Gastroesophageal sphincter (tissue), 4 donors: ENCODE measurements around the gene HRH1. TPM values are rescaled to one million over a fixed set of nuclear protein-coding genes. Genes with fewer than 3 reads are reported as not detected.
"Not testable (repeated sequence)": the region's sequence is repeated elsewhere in the genome, so short reads cannot be mapped to it uniquely, and the experiment has no call there.

Experiments
- ATAC-seq: fragments of 150-250 bp; one replicate; pipeline ENCODE4 v1.9.1; 2016; ENCODE audit warnings: mild to moderate bottlenecking, moderate library complexity
- H3K27ac ChIP-seq, 4 donors: fragments of 200-600 bp; sonication (generic) in 3 of 4; 1 replicate in 3 of 4; 2 replicates in 1 of 4; pipeline ENCODE4 v1.5.1; 2016 to 2019
- H3K27me3 ChIP-seq: fragments of 200-600 bp; sonication (generic); one replicate; pipeline ENCODE4 v1.5.1; 2019
- H3K36me3 ChIP-seq, 2 donors: fragments of 200-600 bp; sonication (generic); one replicate each; pipeline ENCODE4 v1.5.1; 2019; ENCODE audit warnings: control low read depth in 1 of 2
- H3K4me1 ChIP-seq, 3 donors: fragments of 200-600 bp; sonication (generic); 1 replicate in 2 of 3; 2 replicates in 1 of 3; pipeline ENCODE4 v1.5.1; 2016 to 2019; ENCODE audit warnings: control low read depth in 2 of 3
- H3K4me3 ChIP-seq, 2 donors: fragments of 200-600 bp; sonication (generic); one replicate each; pipeline ENCODE4 v1.5.1; 2019; ENCODE audit warnings: mild to moderate bottlenecking in 1 of 2, moderate library complexity in 1 of 2
- H3K9me3 ChIP-seq, 3 donors: fragments of 200-600 bp; sonication (generic); one replicate each; pipeline ENCODE4 v1.5.1; 2017 to 2019; ENCODE audit warnings: control low read depth in 2 of 3
- CTCF ChIP-seq, 4 experiments: fragments of 200-600 bp in 2 of 4; fragments of 450-650 bp in 2 of 4; sonication (generic) in 1 of 4; IDR thresholded peaks; one replicate each; pipeline ENCODE4 v1.5.1; 2017 to 2019; ENCODE audit warnings: antibody characterized with exemption in 4 of 4, mild to moderate bottlenecking in 2 of 4, moderate library complexity in 2 of 4
- EP300 ChIP-seq: sonication (generic); formaldehyde crosslinking; IDR thresholded peaks from one replicate; pipeline ENCODE4 v1.6.1; 2017; ENCODE audit warnings: antibody characterized with exemption, mild to moderate bottlenecking
- POLR2A ChIP-seq, 2 donors: fragments of 450-650 bp; IDR thresholded peaks; one replicate each; pipeline ENCODE4 v1.6.1; 2017; ENCODE audit warnings: antibody characterized with exemption in 2 of 2, mild to moderate bottlenecking in 2 of 2, moderate library complexity in 1 of 2
- POLR2AphosphoS5 ChIP-seq: sonication (generic); formaldehyde crosslinking; IDR thresholded peaks from one replicate; pipeline ENCODE4 v1.6.1; 2017; ENCODE audit warnings: antibody characterized with exemption
- WGBS, 2 donors: methylation state at CpG; one replicate each; pipeline ENCODE4 v1.1.5; 2018; ENCODE audit warnings: low coverage in 1 of 2; 5-methylcytosine and 5-hydroxymethylcytosine counted together
- total RNA-seq, 4 donors: library from RNA; depleted of rRNA; stranded (reverse); fragments of >200 nt; gene quantifications; one replicate each; pipeline ENCODE4 v1.1.0, GENCODE V29; 2016

The HRH1 gene
- total RNA-seq, 4 donors from 2014 or later, result 1.6 to 14.4 (median 7.8) TPM

GRCh38 chr3:11212299-11212608 is 58.0 kb downstream of the HRH1 start:
- Histone ChIP-seq H3K36me3 (no peaks in the 10 kb centered on the region), H3K4me1 (peaks cover 0 to 15% (median 5%) of the 10 kb centered on the region in 3 donors), H3K9me3 (no peaks in the 10 kb centered on the region), H3K27ac (no peak overlapping the region), H3K4me3 (no peak overlapping the region), H3K27me3 (no peaks in the 10 kb centered on the region)
- no peak for TF ChIP-seq POLR2AphosphoS5
- TF ChIP-seq EP300, result no peak
- 50 to 58% methylated on average over 2 to 3 of the region's 3 CpGs for WGBS, 2 donors
- ATAC-seq, result no peak

GRCh38 chr3:11212784-11213183 is 58.5 kb downstream of the HRH1 start:
- WGBS, 2 donors, result 91 to 100% methylated on average over 4 to 6 of the region's 6 CpGs
- H3K4me1 ChIP-seq, result peaks cover 0 to 15% (median 5%) of the 10 kb centered on the region in 3 donors
- TF ChIP-seq CTCF (IDR thresholded peaks at IDR 0.05) (no peak), POLR2A (IDR thresholded peaks at IDR 0.05) (no peak), EP300 (no peak), POLR2AphosphoS5 (no peak)
- no peaks in the 10 kb centered on the region for H3K9me3 ChIP-seq
- no peak for ATAC-seq
- H3K27me3 ChIP-seq, result no peaks in the 10 kb centered on the region
- no peak overlapping the region for H3K27ac ChIP-seq
- no peaks in the 10 kb centered on the region for H3K36me3 ChIP-seq
- H3K4me3 ChIP-seq, result no peak overlapping the region

- H3K4me1 ChIP-seq, result peaks cover 0 to 15% (median 5%) of the 10 kb centered on the region in 3 donors
- no peaks in the 10 kb centered on the region for H3K27me3 ChIP-seq
- no peak overlapping the region for H3K27ac ChIP-seq
- no peak for TF ChIP-seq POLR2A (IDR thresholded peaks at IDR 0.05)
- no peak for TF ChIP-seq EP300
- no peak for TF ChIP-seq CTCF (IDR thresholded peaks at IDR 0.05)
- TF ChIP-seq POLR2AphosphoS5, result no peak
- no peaks in the 10 kb centered on the region for H3K36me3 ChIP-seq
- no peak for ATAC-seq
- no peaks in the 10 kb centered on the region for H3K9me3 ChIP-seq
- H3K4me3 ChIP-seq, result no peak overlapping the region
- WGBS, 2 donors, result 52 to 78% methylated on average over 4 to 11 of the region's 12 CpGs
Measured at GRCh38 chr3:11213810-11214450, 59.6 kb downstream of the HRH1 start.

GRCh38 chr3:11214451-11214978 is 60.2 kb downstream of the HRH1 start:
- Histone ChIP-seq H3K27me3 (no peaks in the 10 kb centered on the region), H3K27ac (no peak overlapping the region), H3K9me3 (no peaks in the 10 kb centered on the region), H3K36me3 (no peaks in the 10 kb centered on the region), H3K4me1 (peaks cover 0 to 15% (median 5%) of the 10 kb centered on the region in 3 donors), H3K4me3 (no peak overlapping the region)
- 80 to 86% methylated on average over 1 of the region's 1 CpG for WGBS, 2 donors
- no peak for TF ChIP-seq POLR2AphosphoS5
- no peak for ATAC-seq

- ATAC-seq, H3K9me3 ChIP-seq, H3K27ac ChIP-seq, H3K4me1 ChIP-seq, H3K27me3 ChIP-seq, H3K36me3 ChIP-seq, H3K4me3 ChIP-seq: not testable (repeated sequence)
- WGBS, 2 donors, result 74 to 76% methylated on average over 5 to 6 of the region's 6 CpGs
Measured at GRCh38 chr3:11217370-11217769, 63.1 kb downstream of the HRH1 start.

- 72 to 100% methylated on average over 1 to 3 of the region's 8 CpGs for WGBS, 2 donors
- ATAC-seq, result no peak
- TF ChIP-seq POLR2A (IDR thresholded peaks at IDR 0.05) (no peak), POLR2AphosphoS5 (no peak), EP300 (no peak), CTCF (IDR thresholded peaks at IDR 0.05) (no peak)
- Histone ChIP-seq H3K4me1 (peaks cover 0 to 11% (median 6%) of the 10 kb centered on the region in 3 donors), H3K27me3 (no peaks in the 10 kb centered on the region), H3K9me3 (no peaks in the 10 kb centered on the region), H3K4me3 (no peak overlapping the region), H3K27ac (no peak overlapping the region), H3K36me3 (no peaks in the 10 kb centered on the region)
Measured at GRCh38 chr3:11220230-11220629, 65.9 kb downstream of the HRH1 start.
